ENCODE data around the gene ATP2B3. TPM values are rescaled to one million over a fixed set of nuclear protein-coding genes. Genes with fewer than 3 reads are reported as not detected.

The ATP2B3 gene
- total and polyA plus RNA-seq, 7 donors: 0.01 to 0.04 (median 0.01) TPM; not detected in 4

DNA sequence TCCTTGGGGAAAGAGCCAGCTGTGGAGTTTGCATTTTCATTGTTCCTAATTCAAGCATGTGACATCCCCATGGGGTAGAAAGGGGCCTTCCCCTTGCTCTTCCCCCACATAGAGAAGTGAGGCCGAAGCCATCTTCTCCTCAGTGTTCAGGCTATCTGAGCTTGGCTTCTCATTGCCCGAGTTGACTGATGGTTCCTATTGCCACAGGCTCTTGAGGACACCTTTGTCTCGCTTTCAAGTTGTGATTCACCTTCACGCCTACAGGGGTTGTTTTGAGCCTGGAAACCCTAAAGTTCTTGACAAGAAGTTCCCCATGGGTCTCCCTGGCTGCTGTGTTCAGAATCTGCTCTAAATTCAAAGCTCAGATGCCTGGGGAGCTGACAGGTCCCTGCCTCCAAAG is 56.5 kb downstream of the ATP2B3 start:
- 63 to 92% (median 88%) methylated on average over 4 of the region's 4 CpGs for WGBS, 3 donors
- intact Hi-C loops (cut with DNase I): no loop called here
- H3K27me3 ChIP-seq (ENCODE audit: insufficient read depth in 3 of 3, low read length in 2 of 3): peaks cover 0 to 9% (median 3%) of the 10 kb centered on the region in 3 donors
- no peaks in the 10 kb centered on the region for H3K4me1 ChIP-seq
- H3K9me3 ChIP-seq: no peaks in the 10 kb centered on the region
- no peak for ATAC-seq
- H3K36me3 ChIP-seq (ENCODE audit: insufficient read depth in 1 of 2, low read depth in 1 of 2): no peaks in the 10 kb centered on the region
- TF ChIP-seq, protein P1, sequence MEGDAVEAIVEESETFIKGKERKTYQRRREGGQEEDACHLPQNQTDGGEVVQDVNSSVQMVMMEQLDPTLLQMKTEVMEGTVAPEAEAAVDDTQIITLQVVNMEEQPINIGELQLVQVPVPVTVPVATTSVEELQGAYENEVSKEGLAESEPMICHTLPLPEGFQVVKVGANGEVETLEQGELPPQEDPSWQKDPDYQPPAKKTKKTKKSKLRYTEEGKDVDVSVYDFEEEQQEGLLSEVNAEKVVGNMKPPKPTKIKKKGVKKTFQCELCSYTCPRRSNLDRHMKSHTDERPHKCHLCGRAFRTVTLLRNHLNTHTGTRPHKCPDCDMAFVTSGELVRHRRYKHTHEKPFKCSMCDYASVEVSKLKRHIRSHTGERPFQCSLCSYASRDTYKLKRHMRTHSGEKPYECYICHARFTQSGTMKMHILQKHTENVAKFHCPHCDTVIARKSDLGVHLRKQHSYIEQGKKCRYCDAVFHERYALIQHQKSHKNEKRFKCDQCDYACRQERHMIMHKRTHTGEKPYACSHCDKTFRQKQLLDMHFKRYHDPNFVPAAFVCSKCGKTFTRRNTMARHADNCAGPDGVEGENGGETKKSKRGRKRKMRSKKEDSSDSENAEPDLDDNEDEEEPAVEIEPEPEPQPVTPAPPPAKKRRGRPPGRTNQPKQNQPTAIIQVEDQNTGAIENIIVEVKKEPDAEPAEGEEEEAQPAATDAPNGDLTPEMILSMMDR (IDR thresholded peaks at IDR 0.05): no peak
- no peak for DNase-seq
- H3K27ac ChIP-seq: no peak overlapping the region
- H3K4me3 ChIP-seq: no peak overlapping the region

DNA sequence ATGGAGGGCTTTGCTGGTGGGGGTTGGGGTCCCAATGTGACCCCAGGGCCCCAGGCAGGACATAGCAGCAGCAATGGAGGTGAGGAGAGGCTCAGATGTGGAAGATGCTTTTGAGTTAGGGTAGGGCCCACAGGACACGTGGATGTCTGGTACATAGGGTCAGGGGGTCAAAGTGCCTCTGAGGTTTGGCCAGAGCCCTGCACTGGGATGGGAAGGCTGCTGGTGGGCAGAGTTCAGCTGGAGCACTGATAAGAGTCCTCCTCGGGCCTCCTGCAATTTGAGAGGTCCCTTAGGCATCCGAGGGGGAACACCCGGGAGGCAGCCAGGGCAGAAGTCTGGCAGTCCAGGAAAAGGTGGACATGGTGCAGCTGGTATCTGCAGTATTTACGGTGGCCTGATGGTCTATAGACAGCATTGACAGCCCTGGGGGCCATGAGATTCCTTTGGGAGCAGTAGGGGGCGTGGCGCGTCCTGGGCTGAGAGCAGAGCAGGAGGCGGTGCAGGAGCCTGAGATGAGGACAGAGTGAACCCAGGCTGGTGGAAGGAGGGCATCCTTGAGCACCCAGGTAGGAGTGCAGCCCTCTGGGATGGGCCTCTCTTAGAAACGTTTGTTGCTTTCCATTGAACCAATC is 58.9 kb downstream of the ATP2B3 start:
- Histone ChIP-seq H3K4me3 (no peak overlapping the region), H3K36me3 (ENCODE audit: insufficient read depth in 1 of 2, low read depth in 1 of 2) (no peaks in the 10 kb centered on the region), H3K9me3 (no peaks in the 10 kb centered on the region), H3K27ac (no peak overlapping the region), H3K27me3 (ENCODE audit: insufficient read depth in 3 of 3, low read length in 2 of 3) (peaks cover 0 to 9% (median 3%) of the 10 kb centered on the region in 3 donors), H3K4me1 (no peaks in the 10 kb centered on the region)
- 68 to 84% (median 72%) methylated on average over 6 to 10 of the region's 10 CpGs for WGBS, 3 donors
- intact Hi-C loops (cut with DNase I): no loop called here
- TF ChIP-seq, protein P1 (IDR thresholded peaks at IDR 0.05): no peak
- DNase-seq (no peak), ATAC-seq (no peak)

DNA sequence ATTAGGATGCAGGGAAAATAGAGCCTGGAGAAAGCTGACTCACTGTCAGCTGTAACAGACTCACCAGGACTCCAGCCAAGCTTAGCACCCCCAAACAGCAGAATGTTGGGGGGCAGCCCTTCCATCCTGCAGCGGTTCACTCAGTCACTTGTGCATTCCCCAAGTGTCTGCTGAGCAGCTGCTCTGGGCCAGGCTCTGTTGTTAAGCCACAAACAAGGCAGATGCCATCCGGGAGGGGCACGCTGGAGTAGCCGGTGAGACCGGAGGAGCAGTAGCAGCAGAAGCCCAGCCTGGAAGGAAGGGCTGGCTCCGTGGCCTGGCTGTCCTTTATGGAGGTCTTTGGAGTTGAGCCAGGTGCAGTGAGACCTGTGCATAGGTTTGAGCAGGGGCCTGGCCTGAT is 59.5 kb downstream of the ATP2B3 start:
- Histone ChIP-seq H3K4me3 (no peak overlapping the region), H3K9me3 (no peaks in the 10 kb centered on the region), H3K4me1 (no peaks in the 10 kb centered on the region), H3K27me3 (ENCODE audit: insufficient read depth in 3 of 3, low read length in 2 of 3) (peaks cover 0 to 9% (median 3%) of the 10 kb centered on the region in 3 donors), H3K36me3 (ENCODE audit: insufficient read depth in 1 of 2, low read depth in 1 of 2) (no peaks in the 10 kb centered on the region), H3K27ac (no peak overlapping the region)
- TF ChIP-seq, protein P1 (IDR thresholded peaks at IDR 0.05): no peak
- 74 to 75% (median 75%) methylated on average over 5 to 6 of the region's 6 CpGs for WGBS, 3 donors
- intact Hi-C loops (cut with DNase I): no loop called here
- DNase-seq: no peak
- ATAC-seq: no peak

DNA sequence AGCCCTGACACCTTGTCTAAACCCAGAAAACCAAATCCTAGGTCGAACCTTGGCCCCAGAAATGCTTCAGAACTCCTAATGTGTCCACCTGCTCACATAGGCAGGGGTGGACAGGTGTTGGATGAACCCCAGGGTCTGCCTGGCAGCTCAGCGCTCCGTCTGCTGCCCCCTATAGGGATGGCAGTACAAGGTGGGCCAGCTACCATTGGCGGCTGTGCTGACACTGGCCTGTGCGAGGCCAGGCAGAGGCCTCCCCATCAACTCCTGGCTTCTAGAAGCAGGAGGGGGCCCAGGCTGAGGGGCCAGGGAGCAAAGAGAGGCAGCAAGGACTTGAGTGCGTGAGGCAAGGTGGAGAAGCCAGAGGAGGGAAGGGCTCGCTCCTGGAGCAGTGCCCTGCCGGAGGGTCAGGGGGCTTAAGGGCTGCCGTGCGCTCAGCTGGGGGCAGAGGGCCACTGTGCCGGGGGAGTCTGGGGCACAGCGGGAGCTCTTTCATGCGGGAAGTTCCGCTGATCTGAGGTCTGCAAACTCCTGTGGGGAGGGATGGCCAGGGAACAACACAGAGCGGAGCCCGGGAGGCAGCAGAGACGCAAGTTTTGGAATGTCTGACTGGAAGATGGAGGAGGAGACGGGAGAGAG is 60.9 kb downstream of the ATP2B3 start:
- no peak for ATAC-seq
- H3K9me3 ChIP-seq: no peaks in the 10 kb centered on the region
- H3K27me3 ChIP-seq (ENCODE audit: insufficient read depth in 3 of 3, low read length in 2 of 3): peaks cover 0 to 9% (median under 1%) of the 10 kb centered on the region in 3 donors
- TF ChIP-seq, protein P1 (IDR thresholded peaks at IDR 0.05): no peak
- H3K4me1 ChIP-seq: no peaks in the 10 kb centered on the region
- intact Hi-C loops (cut with DNase I): no loop called here
- no peak overlapping the region for H3K4me3 ChIP-seq
- no peak overlapping the region for H3K27ac ChIP-seq
- 80 to 93% (median 90%) methylated on average over 15 to 18 of the region's 18 CpGs for WGBS, 3 donors
- no peak for DNase-seq
- no peaks in the 10 kb centered on the region for H3K36me3 ChIP-seq (ENCODE audit: insufficient read depth in 1 of 2, low read depth in 1 of 2)
